HepG2 (cell line): Measurements from ENCODE around the gene TRAF3. TPM values are rescaled to one million over a fixed set of nuclear protein-coding genes. Genes with fewer than 3 reads are reported as not detected.

Experiments
- ATAC-seq: fragments of 200-7000 bp; cut with Tn5 transposase; 3 replicates; pipeline ENCODE4 v1.9.1; 2020; ENCODE audit warnings: mild to moderate bottlenecking, moderate library complexity
- BruUV-seq: library from RNA; stranded (reverse); fragments of 400-500 nt; replicated peaks from 2 replicates; lab custom pipeline; 2021; lab: Mats Ljungman, UMichigan
- CTCF ChIA-PET: fragments of 300-600 bp; formaldehyde crosslinking; extraction: SDS; loops from one replicate; lab custom pipeline; 2021; ENCODE audit warnings: low total read pairs, inconsistent platforms, low intra/inter-chr PET ratio; lab: Yijun Ruan, JAX
- POLR2A ChIA-PET: fragments of 350-600 bp; sonication (Branson Sonifier 250); formaldehyde crosslinking; loops from one replicate; lab custom pipeline; 2020; ENCODE audit warnings: antibody characterized with exemption, inconsistent platforms; lab: Yijun Ruan, JAX
- DNase-seq: peaks from one replicate; pipeline ENCODE4 v3.0.0-alpha.2; 2015; ENCODE audit warnings: low spot score
- FAIRE-seq: peaks from 3 replicates; lab custom pipeline; 2011; peaks lifted over from hg19 to GRCh38; lab: Jason Lieb, UNC
- H2AFZ ChIP-seq: one replicate; pipeline ENCODE4 v1.6.1; 2011; ENCODE audit warnings: low read length, inconsistent platforms
- H3K27ac ChIP-seq: fragments of 300-600 bp; 3 replicates; pipeline ENCODE4 v1.8.0; 2011; ENCODE audit warnings: mixed run types, mild to moderate bottlenecking, mixed read lengths, low read length, inconsistent platforms; ENCODE audit not compliant: insufficient read depth; ENCODE audit errors: extremely low read length
- H3K27me3 ChIP-seq, 2 experiments: fragments of 200-600 bp in 1 of 2; 2 replicates in 1 of 2; 3 replicates in 1 of 2; pipeline versions ENCODE4 v1.6.0 to v1.8.0; 2011; ENCODE audit warnings: low read length in 2 of 2, mild to moderate bottlenecking in 2 of 2, moderate library complexity in 2 of 2, inconsistent platforms in 1 of 2; ENCODE audit not compliant: insufficient read depth in 2 of 2, control insufficient read depth in 1 of 2
- H3K36me3 ChIP-seq, 2 experiments: fragments of 200-600 bp in 1 of 2; replicated peaks in 1 of 2; 2 replicates in 1 of 2; 3 replicates in 1 of 2; pipeline versions ENCODE4 v1.5.1 to v1.8.0; 2011; ENCODE audit warnings: low read length in 2 of 2, inconsistent platforms in 1 of 2; ENCODE audit not compliant: insufficient read depth in 2 of 2, control insufficient read depth in 1 of 2
- H3K4me1 ChIP-seq: 2 replicates; pipeline ENCODE4 v1.5.1; 2012; ENCODE audit warnings: low read length, inconsistent platforms; ENCODE audit not compliant: insufficient read depth
- H3K4me2 ChIP-seq: 2 replicates; pipeline ENCODE4 v1.6.0; 2011; ENCODE audit warnings: low read depth, low read length, inconsistent platforms
- H3K4me3 ChIP-seq, 3 experiments: fragments of 200-600 bp in 1 of 3; sonication (generic), shearing (Covaris generic) in 1 of 3; replicated peaks in 1 of 3; 2 replicates each; pipeline ENCODE4 v1.5.1; 2011 to 2016; ENCODE audit warnings: low read length in 3 of 3, inconsistent platforms in 2 of 3, low read depth in 2 of 3, mild to moderate bottlenecking in 2 of 3, control low read depth in 1 of 3, mixed read lengths in 1 of 3; ENCODE audit not compliant: insufficient read depth in 1 of 3
- H3K79me2 ChIP-seq: one replicate; pipeline ENCODE4 v1.6.1; 2011; ENCODE audit warnings: low read length, inconsistent platforms; ENCODE audit not compliant: insufficient read depth
- H3K9ac ChIP-seq: 2 replicates; pipeline ENCODE4 v1.6.0; 2011; ENCODE audit warnings: mild to moderate bottlenecking, low read depth, low read length, inconsistent platforms; ENCODE audit not compliant: insufficient read depth
- H3K9me3 ChIP-seq: 2 replicates; pipeline ENCODE4 v1.5.1; 2012; ENCODE audit warnings: mild to moderate bottlenecking, low read length
- H4K20me1 ChIP-seq: 2 replicates; pipeline ENCODE4 v1.6.0; 2011; ENCODE audit warnings: inconsistent platforms, mild to moderate bottlenecking, low read length, moderate library complexity; ENCODE audit not compliant: insufficient read depth
- FOXP4 ChIP-seq: sonication (generic); formaldehyde crosslinking; IDR thresholded peaks from 2 replicates; pipeline ENCODE4 v1.4.0; 2020; ENCODE audit warnings: missing genetic modification reagents
- MEIS2 ChIP-seq: sonication (generic); formaldehyde crosslinking; IDR thresholded peaks from 2 replicates; pipeline ENCODE4 v1.9.0; 2021; ENCODE audit warnings: mild to moderate bottlenecking, missing genetic modification reagents
- ZMYM3 ChIP-seq: sonication (generic); formaldehyde crosslinking; IDR thresholded peaks from 2 replicates; pipeline ENCODE4 v1.5.1; 2020; ENCODE audit warnings: mild to moderate bottlenecking, missing genetic modification reagents
- ZNF432 ChIP-seq: sonication (generic); formaldehyde crosslinking; IDR thresholded peaks from 2 replicates; pipeline ENCODE4 v1.5.0; 2020; ENCODE audit warnings: missing genetic modification reagents, mild to moderate bottlenecking, borderline replicate concordance
- ZNF597 ChIP-seq: sonication (generic); formaldehyde crosslinking; IDR thresholded peaks from 2 replicates; pipeline ENCODE4 v1.5.0; 2020; ENCODE audit warnings: missing genetic modification reagents
- WGBS: methylation state at CpG from one replicate; pipeline ENCODE4 v1.1.6; 2017; ENCODE audit warnings: low lambda C conversion rate; 5-methylcytosine and 5-hydroxymethylcytosine counted together
- in situ Hi-C: cut with HindIII; loops from 2 replicates; pipeline ENCODE4 v1.10.0; 2017; ENCODE audit warnings: low pct_unique_long_range_greater_than_20kb; ENCODE audit not compliant: extremely low pct_ligation_motif_present
- intact Hi-C: fragments of 100-400 bp; cut with micrococcal nuclease; formaldehyde crosslinking; loops from one replicate; pipeline ENCODE4 v1.10.0; 2022; ENCODE audit not compliant: unreplicated experiment
- polyA plus RNA-seq, 8 experiments: library from polyadenylated mRNA; depleted of rRNA in 3 of 8; stranded (reverse) in 7 of 8; unstranded in 1 of 8; fragments of >200 nt; fragmentation: Illumina TruSeq in 4 of 8; extraction: Trizol in 4 of 8; gene quantifications; 2 replicates each; pipeline versions ENCODE4 v1.2.1 to v1.2.3, GENCODE V29; 2011 to 2016; ENCODE audit warnings: low read depth in 4 of 8, missing spikeins in 1 of 8, mixed read lengths in 1 of 8; ENCODE audit not compliant: insufficient read depth in 1 of 8
- total RNA-seq, 5 experiments: library from RNA; depleted of rRNA; stranded (reverse); fragments of >200 nt; fragmentation: Illumina TruSeq; extraction: Trizol; gene quantifications; 2 replicates each; pipeline ENCODE4 v1.2.3, GENCODE V29; 2016; ENCODE audit warnings: low read depth in 1 of 5

TRAF3 gene
- total and polyA plus RNA-seq, 2 of the 13 experiments (the other 11 are each of a cell fraction or from before 2014, with no cell fraction given): 6.9 to 12.2 TPM

- Histone ChIP-seq H3K27me3 (no peaks in the 10 kb centered on the region), H3K36me3 (no peaks in the 10 kb centered on the region), H4K20me1 (no peaks in the 10 kb centered on the region), H3K4me2 (no peak overlapping the region), H3K4me3 (no peak overlapping the region), H3K9me3 (no peaks in the 10 kb centered on the region), H3K79me2 (no peaks in the 10 kb centered on the region), H2AFZ (no peak overlapping the region), H3K9ac (no peak overlapping the region), H3K4me1 (no peaks in the 10 kb centered on the region), H3K27ac (no peak overlapping the region)
- intact Hi-C loops: no loop called here
- ChIA-PET CTCF (no interaction called here), POLR2A (no interaction called here)
- no peak for TF ChIP-seq ZNF432 (CRISPR knock-in tag)
- no peak for TF ChIP-seq ZNF597 (CRISPR knock-in tag)
- no peak for TF ChIP-seq ZMYM3 (CRISPR knock-in tag)
- no peak for TF ChIP-seq FOXP4 (CRISPR knock-in tag)
- no peak for TF ChIP-seq MEIS2 (CRISPR knock-in tag)
- no peak for ATAC-seq
- FAIRE-seq: no peak
- BruUV-seq: no TSS peak
- DNase-seq: no peak
- in situ Hi-C loops: no loop called here
- WGBS: 95% methylated on average over 8 of the region's 8 CpGs
Observed at GRCh38 chr14:102840771-102841528, 63.7 kb downstream of the TRAF3 start.
